Endothelial cell (in vitro differentiated cells): Measurements from ENCODE around the gene OLFM4. TPM values are rescaled to one million over a fixed set of nuclear protein-coding genes. Genes with fewer than 3 reads are reported as not detected.
"Not testable (repeated sequence)": the region's sequence is repeated elsewhere in the genome, so short reads cannot be mapped to it uniquely, and the experiment has no call there.

Experiments used
- DNase-seq: peaks from one replicate; pipeline ENCODE4 v3.0.0; 2021; ENCODE audit warnings: low spot score
- H3K27ac Mint-ChIP-seq: one replicate; pipeline ENCODE4 v1.8.0; 2021; ENCODE audit warnings: mixed read lengths, inconsistent platforms; ENCODE audit not compliant: unreplicated experiment
- H3K27me3 Mint-ChIP-seq: one replicate; pipeline ENCODE4 v1.8.0; 2021; ENCODE audit warnings: mild to moderate bottlenecking, moderate library complexity, mixed read lengths, inconsistent platforms; ENCODE audit not compliant: unreplicated experiment
- H3K36me3 Mint-ChIP-seq: one replicate; pipeline ENCODE4 v1.8.0; 2021; ENCODE audit warnings: mild to moderate bottlenecking, low read depth, mixed read lengths, inconsistent platforms; ENCODE audit not compliant: unreplicated experiment
- H3K4me1 Mint-ChIP-seq: one replicate; pipeline ENCODE4 v1.8.0; 2021; ENCODE audit warnings: mild to moderate bottlenecking, mixed read lengths, inconsistent platforms; ENCODE audit not compliant: unreplicated experiment
- H3K4me3 Mint-ChIP-seq: one replicate; pipeline ENCODE4 v1.8.0; 2021; ENCODE audit warnings: mild to moderate bottlenecking, mixed read lengths, inconsistent platforms; ENCODE audit not compliant: unreplicated experiment
- H3K9me3 Mint-ChIP-seq: one replicate; pipeline ENCODE4 v1.8.0; 2021; ENCODE audit warnings: mixed read lengths, inconsistent platforms; ENCODE audit not compliant: unreplicated experiment
- total RNA-seq: library from RNA; stranded (reverse); fragmentation: NEBNext Ultra II Directional; extraction: Animal tissue kit (Norgen Biotek cat#: 25700); gene quantifications from one replicate; pipeline ENCODE4 v1.2.1, GENCODE V29; 2021; ENCODE audit not compliant: unreplicated experiment
- TF ChIP-seq, protein P1 (sequence below): fragments of 200-600 bp; sonication (generic); IDR thresholded peaks from one replicate; pipeline ENCODE4 v1.5.0; 2021; ENCODE audit warnings: antibody characterized with exemption; ENCODE audit not compliant: unreplicated experiment

The OLFM4 gene
- total RNA-seq, 1 donor from 2014 or later, result not detected

GRCh38 chr13:53005626-53006025 lies 23.0 kb upstream of the OLFM4 start:
- H3K27me3 Mint-ChIP-seq, result no peaks in the 10 kb centered on the region
- DNase-seq, result no peak
- no peak overlapping the region for H3K27ac Mint-ChIP-seq
- TF ChIP-seq, protein P1, sequence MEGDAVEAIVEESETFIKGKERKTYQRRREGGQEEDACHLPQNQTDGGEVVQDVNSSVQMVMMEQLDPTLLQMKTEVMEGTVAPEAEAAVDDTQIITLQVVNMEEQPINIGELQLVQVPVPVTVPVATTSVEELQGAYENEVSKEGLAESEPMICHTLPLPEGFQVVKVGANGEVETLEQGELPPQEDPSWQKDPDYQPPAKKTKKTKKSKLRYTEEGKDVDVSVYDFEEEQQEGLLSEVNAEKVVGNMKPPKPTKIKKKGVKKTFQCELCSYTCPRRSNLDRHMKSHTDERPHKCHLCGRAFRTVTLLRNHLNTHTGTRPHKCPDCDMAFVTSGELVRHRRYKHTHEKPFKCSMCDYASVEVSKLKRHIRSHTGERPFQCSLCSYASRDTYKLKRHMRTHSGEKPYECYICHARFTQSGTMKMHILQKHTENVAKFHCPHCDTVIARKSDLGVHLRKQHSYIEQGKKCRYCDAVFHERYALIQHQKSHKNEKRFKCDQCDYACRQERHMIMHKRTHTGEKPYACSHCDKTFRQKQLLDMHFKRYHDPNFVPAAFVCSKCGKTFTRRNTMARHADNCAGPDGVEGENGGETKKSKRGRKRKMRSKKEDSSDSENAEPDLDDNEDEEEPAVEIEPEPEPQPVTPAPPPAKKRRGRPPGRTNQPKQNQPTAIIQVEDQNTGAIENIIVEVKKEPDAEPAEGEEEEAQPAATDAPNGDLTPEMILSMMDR, result no peak
- H3K9me3 Mint-ChIP-seq, result no peaks in the 10 kb centered on the region
- peaks cover 6% of the 10 kb centered on the region for H3K4me1 Mint-ChIP-seq
- no peaks in the 10 kb centered on the region for H3K36me3 Mint-ChIP-seq
- H3K4me3 Mint-ChIP-seq, result no peak overlapping the region

DNA sequence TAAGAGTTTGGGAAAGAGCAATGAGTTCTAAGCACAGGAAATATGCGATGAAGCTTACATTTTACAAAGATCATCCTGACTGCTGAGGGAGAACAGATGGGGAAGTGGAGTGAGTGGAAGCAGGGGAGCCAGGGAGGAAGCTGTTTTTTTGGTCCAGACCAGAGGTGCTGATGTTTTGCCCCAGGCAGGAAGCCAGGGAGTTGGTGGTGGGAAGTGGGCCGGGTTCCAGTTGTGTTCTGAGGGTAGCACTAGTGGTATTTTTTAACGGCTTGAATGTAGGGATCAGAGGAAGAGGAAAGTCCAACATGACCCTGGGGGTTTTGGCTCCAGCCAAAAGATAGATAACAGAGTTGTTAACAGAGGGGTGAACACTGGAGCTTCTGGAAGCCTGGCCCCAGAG lies 20.7 kb upstream of the OLFM4 start:
- H3K4me1 Mint-ChIP-seq, result peaks cover 6% of the 10 kb centered on the region
- TF ChIP-seq, protein P1, result no peak

GRCh38 chr13:53010374-53011105 lies 18.1 kb upstream of the OLFM4 start:
- Mint-ChIP-seq H3K4me3 (no peak overlapping the region), H3K4me1 (peaks cover 10% of the 10 kb centered on the region), H3K27ac (no peak overlapping the region), H3K36me3 (no peaks in the 10 kb centered on the region), H3K9me3 (no peaks in the 10 kb centered on the region), H3K27me3 (peaks cover under 1% of the 10 kb centered on the region)
- TF ChIP-seq, protein P1, result no peak
- DNase-seq, result no peak

More for the DNA sequence above, 20.7 kb upstream of the OLFM4 start:
- no peak for DNase-seq
- H3K9me3 Mint-ChIP-seq, result no peaks in the 10 kb centered on the region
- no peaks in the 10 kb centered on the region for H3K27me3 Mint-ChIP-seq
- no peak overlapping the region for H3K27ac Mint-ChIP-seq
- H3K4me3 Mint-ChIP-seq, result no peak overlapping the region
- H3K36me3 Mint-ChIP-seq, result no peaks in the 10 kb centered on the region

GRCh38 chr13:53012707-53013106 lies 15.9 kb upstream of the OLFM4 start:
- TF ChIP-seq, protein P1, result no peak
- Mint-ChIP-seq H3K9me3 (no peaks in the 10 kb centered on the region), H3K4me3 (no peak overlapping the region), H3K27me3 (peaks cover 3% of the 10 kb centered on the region), H3K4me1 (peaks cover 14% of the 10 kb centered on the region), H3K27ac (no peak overlapping the region), H3K36me3 (no peaks in the 10 kb centered on the region)
- no peak for DNase-seq

- H3K9me3 Mint-ChIP-seq, result no peaks in the 10 kb centered on the region
- no peak for DNase-seq
- TF ChIP-seq, protein P1, result no peak
- no peak overlapping the region for H3K27ac Mint-ChIP-seq
- peaks cover 10% of the 10 kb centered on the region for H3K4me1 Mint-ChIP-seq
- no peak overlapping the region for H3K4me3 Mint-ChIP-seq
- peaks cover 3% of the 10 kb centered on the region for H3K27me3 Mint-ChIP-seq
- H3K36me3 Mint-ChIP-seq, result no peaks in the 10 kb centered on the region
Measured at GRCh38 chr13:53013113-53013512, 15.5 kb upstream of the OLFM4 start.

- H3K9me3 Mint-ChIP-seq, H3K4me1 Mint-ChIP-seq, H3K27me3 Mint-ChIP-seq, DNase-seq, H3K4me3 Mint-ChIP-seq, H3K27ac Mint-ChIP-seq, H3K36me3 Mint-ChIP-seq: not testable (repeated sequence)
Measured at GRCh38 chr13:53014018-53014417, 14.6 kb upstream of the OLFM4 start.
